NCI-H460 (cell line): ENCODE results near the gene MCC. TPM values are rescaled to one million over a fixed set of nuclear protein-coding genes. Genes with fewer than 3 reads are reported as not detected.
"Not testable (repeated sequence)": the region's sequence is repeated elsewhere in the genome, so short reads cannot be mapped to it uniquely, and the experiment has no call there.

Source experiments
- DNase-seq: peaks from one replicate; pipeline ENCODE4 v3.0.0-alpha.2; 2016; ENCODE audit warnings: low read depth; ENCODE audit errors: extremely low read depth
- total RNA-seq: library from RNA; depleted of rRNA; stranded (reverse); fragments of >200 nt; shearing (Covaris generic); gene quantifications from 2 replicates; pipeline ENCODE4 v1.2.3, GENCODE V29; 2014

Gene MCC
- total RNA-seq, 1 experiment from 2014 or later: 19.5 TPM

- no peak for DNase-seq
Observed at GRCh38 chr5:113433071-113433470, 55.2 kb downstream of the MCC start.

- DNase-seq: no peak
Observed at GRCh38 chr5:113427871-113428574, 60.2 kb downstream of the MCC start.

GRCh38 chr5:113425909-113426308 lies 62.3 kb downstream of the MCC start:
- DNase-seq: no peak

- no peak for DNase-seq
Observed at GRCh38 chr5:113421693-113422092, 66.6 kb downstream of the MCC start.

- DNase-seq: no peak
Observed at GRCh38 chr5:113405530-113405929, 82.7 kb downstream of the MCC start.

GRCh38 chr5:113404269-113404668 lies 84.0 kb downstream of the MCC start:
- DNase-seq: no peak

- not testable (repeated sequence) for DNase-seq
Observed at GRCh38 chr5:113397986-113398385, 90.3 kb downstream of the MCC start.

GRCh38 chr5:113397046-113397445 lies 91.2 kb downstream of the MCC start:
- DNase-seq: no peak

GRCh38 chr5:113394658-113395057 lies 93.6 kb downstream of the MCC start:
- DNase-seq: no peak

- no peak for DNase-seq
Observed at GRCh38 chr5:113390224-113390623, 98.0 kb downstream of the MCC start.

GRCh38 chr5:113389116-113389515 lies 99.1 kb downstream of the MCC start:
- no peak for DNase-seq

- no peak for DNase-seq
Observed at GRCh38 chr5:113387844-113388243, 100.4 kb downstream of the MCC start.

GRCh38 chr5:113384782-113385285 lies 103.4 kb downstream of the MCC start:
- no peak for DNase-seq

GRCh38 chr5:113382731-113383130 lies 105.5 kb downstream of the MCC start:
- no peak for DNase-seq

GRCh38 chr5:113381791-113382190 lies 106.5 kb downstream of the MCC start:
- no peak for DNase-seq

- DNase-seq: no peak
Observed at GRCh38 chr5:113380807-113381326, 107.4 kb downstream of the MCC start.

GRCh38 chr5:113379936-113380806 lies 108.1 kb downstream of the MCC start:
- peak; percentile 3 for DNase-seq

- DNase-seq: peak; percentile 58
Observed at GRCh38 chr5:113378959-113379541, 109.2 kb downstream of the MCC start.

GRCh38 chr5:113378514-113378913 lies 109.7 kb downstream of the MCC start:
- no peak for DNase-seq

- no peak for DNase-seq
Observed at GRCh38 chr5:113378081-113378480, 110.2 kb downstream of the MCC start.

- no peak for DNase-seq
Observed at GRCh38 chr5:113376640-113377039, 111.6 kb downstream of the MCC start.
